K562 (cell line): ENCODE measurements around the gene C1orf105. TPM values are rescaled to one million over a fixed set of nuclear protein-coding genes. Genes with fewer than 3 reads are reported as not detected.

Experiments used
- ATAC-seq: fragments of 200-7000 bp; cut with Tn5 transposase; 3 replicates; pipeline ENCODE4 v1.9.1; 2020; ENCODE audit warnings: moderate library complexity
- BruUV-seq: library from RNA; stranded (reverse); fragments of 400-500 nt; replicated peaks from 2 replicates; lab custom pipeline; 2021; lab: Mats Ljungman, UMichigan
- CTCF ChIA-PET: fragments of 300-600 bp; formaldehyde crosslinking; extraction: SDS; loops from one replicate; lab custom pipeline; 2021; ENCODE audit warnings: low intra/inter-chr PET ratio; lab: Yijun Ruan, JAX
- POLR2A ChIA-PET: fragments of 300-600, 350-650 bp; sonication (Branson Sonifier 250); formaldehyde crosslinking; extraction: SDS; loops from one replicate; lab custom pipeline; 2021; ENCODE audit warnings: antibody characterized with exemption, inconsistent platforms; lab: Yijun Ruan, JAX
- DNase-seq, 4 experiments: peaks; one replicate each; pipeline versions ENCODE4 v3.0.0 to v3.0.0-alpha.2; 2011 to 2018; ENCODE audit warnings: low spot score in 3 of 4, mixed read lengths in 3 of 4; ENCODE audit errors: extremely low read depth in 1 of 4
- FAIRE-seq: peaks from 2 replicates; lab custom pipeline; 2011; peaks lifted over from hg19 to GRCh38; lab: Jason Lieb, UNC
- H2AFZ ChIP-seq: 2 replicates; pipeline ENCODE4 v1.6.0; 2011; ENCODE audit warnings: low read depth, low read length, control low read depth, inconsistent platforms
- H3K27ac ChIP-seq: fragments of 200-600 bp; 3 replicates; pipeline ENCODE4 v1.8.0; 2011; ENCODE audit warnings: low read depth, mild to moderate bottlenecking, control low read depth, inconsistent platforms, low read length, moderate library complexity, mixed read lengths; ENCODE audit errors: extremely low read depth
- H3K27me3 ChIP-seq, 2 experiments: fragments of 300-600 bp in 1 of 2; 2 replicates in 1 of 2; 3 replicates in 1 of 2; pipeline versions ENCODE4 v1.6.0 to v1.8.0; 2011; ENCODE audit warnings: inconsistent platforms in 2 of 2, low read length in 2 of 2, mild to moderate bottlenecking in 1 of 2, mixed read lengths in 1 of 2, moderate library complexity in 1 of 2; ENCODE audit not compliant: control insufficient read depth in 2 of 2, insufficient read depth in 2 of 2
- H3K36me3 ChIP-seq: fragments of 300-600 bp; 3 replicates; pipeline ENCODE4 v1.8.0; 2011; ENCODE audit warnings: mild to moderate bottlenecking, low read length, inconsistent platforms; ENCODE audit not compliant: control insufficient read depth, insufficient read depth
- H3K4me1 ChIP-seq, 2 experiments: fragments of 200-600 bp in 1 of 2; replicated peaks in 1 of 2; 2 replicates in 1 of 2; 3 replicates in 1 of 2; pipeline versions ENCODE4 v1.5.1 to v1.8.0; 2011; ENCODE audit warnings: inconsistent platforms in 2 of 2, low read length in 2 of 2, mild to moderate bottlenecking in 1 of 2, mixed read lengths in 1 of 2, moderate library complexity in 1 of 2; ENCODE audit not compliant: control insufficient read depth in 2 of 2, insufficient read depth in 2 of 2
- H3K4me2 ChIP-seq: 2 replicates; pipeline ENCODE4 v1.6.1; 2011; ENCODE audit warnings: low read length, control low read depth, inconsistent platforms, mixed read lengths; ENCODE audit not compliant: insufficient read depth
- H3K4me3 ChIP-seq: fragments of 200-600 bp; sonication (generic), shearing (Covaris generic); 2 replicates; pipeline ENCODE4 v1.5.1; 2016; ENCODE audit warnings: control low read depth, inconsistent platforms
- H3K79me2 ChIP-seq: fragments of 200-600 bp; 3 replicates; pipeline ENCODE4 v1.8.0; 2011; ENCODE audit warnings: low read length, inconsistent platforms; ENCODE audit not compliant: control insufficient read depth, insufficient read depth
- H3K9ac ChIP-seq, 2 experiments: 2 replicates each; pipeline versions ENCODE4 v1.6.0 to v1.6.1; 2011; ENCODE audit warnings: low read depth in 2 of 2, low read length in 2 of 2, control low read depth in 1 of 2, inconsistent platforms in 1 of 2, mild to moderate bottlenecking in 1 of 2, mixed read lengths in 1 of 2; ENCODE audit not compliant: insufficient read depth in 1 of 2
- H3K9me1 ChIP-seq: one replicate; pipeline ENCODE4 v1.6.0; 2011; ENCODE audit warnings: inconsistent platforms, mild to moderate bottlenecking, low read length, moderate library complexity; ENCODE audit not compliant: control insufficient read depth, insufficient read depth
- H3K9me3 ChIP-seq: replicated peaks from 2 replicates; pipeline ENCODE4 v1.5.1; 2011; ENCODE audit warnings: low read depth, low read length, inconsistent platforms; ENCODE audit not compliant: control insufficient read depth, insufficient read depth
- H4K20me1 ChIP-seq: replicated peaks from 2 replicates; pipeline ENCODE4 v1.6.1; 2011; ENCODE audit warnings: low read length, inconsistent platforms, mixed read lengths; ENCODE audit not compliant: control insufficient read depth, insufficient read depth
- HMG20A ChIP-seq: fragments of 450-650 bp; formaldehyde crosslinking; conservative IDR thresholded peaks from 2 replicates; pipeline ENCODE4 v1.4.0; 2020; ENCODE audit warnings: mild to moderate bottlenecking, mixed read lengths
- KHSRP ChIP-seq: fragments of 450-650 bp; IDR thresholded peaks from 2 replicates; pipeline ENCODE4 v1.6.1; 2017
- MAFF ChIP-seq: IDR thresholded peaks from 2 replicates; pipeline ENCODE4 v1.6.1; 2012; ENCODE audit warnings: low read length, improper control_type of control experiment
- SIN3B ChIP-seq: fragments of 450-650 bp; IDR thresholded peaks from 2 replicates; pipeline ENCODE4 v1.6.1; 2017; ENCODE audit warnings: low read depth, mild to moderate bottlenecking, moderate library complexity
- TCF7L2 ChIP-seq: fragments of 150-350 bp; IDR thresholded peaks from 2 replicates; pipeline ENCODE4 v1.6.1; 2016; ENCODE audit warnings: low read depth, mild to moderate bottlenecking, low read length, moderate library complexity
- ZNF444 ChIP-seq: fragments of 250-450 bp; sonication (Bioruptor Pico); IDR thresholded peaks from 2 replicates; pipeline ENCODE4 v1.4.0; 2020; ENCODE audit warnings: mild to moderate bottlenecking, moderate library complexity
- ZNF707 ChIP-seq: fragments of 250-450 bp; sonication (Bioruptor Pico); conservative IDR thresholded peaks from 2 replicates; pipeline ENCODE4 v1.8.0; 2022; ENCODE audit warnings: inconsistent platforms, mild to moderate bottlenecking, moderate library complexity
- in situ Hi-C: fragments of 300-500 bp; cut with MboI; formaldehyde crosslinking; loops from 4 replicates; pipeline ENCODE4 v1.15.0; 2018; ENCODE audit warnings: inconsistent platforms, mixed read lengths
- intact Hi-C: fragments of 100-400 bp; cut with micrococcal nuclease; formaldehyde crosslinking; loops from 2 replicates; pipeline ENCODE4 v1.14.2; 2022
- polyA plus RNA-seq, 8 experiments: library from polyadenylated mRNA; depleted of rRNA in 4 of 8; stranded (reverse) in 5 of 8; unstranded in 3 of 8; fragments of >200 nt; fragmentation: Nextera tagmentation in 2 of 8; fragmentation: Illumina TruSeq in 1 of 8; extraction: Ambion mirVana in 2 of 8; extraction: Trizol in 1 of 8; gene quantifications; 2 replicates each; pipeline versions ENCODE4 v1.2.1 to v1.2.3, GENCODE V29; 2011 to 2014; ENCODE audit warnings: inconsistent platforms in 1 of 8, missing spikeins in 1 of 8
- total RNA-seq, 7 experiments: library from RNA; depleted of rRNA in 6 of 7; stranded (reverse); fragments of >200 nt in 6 of 7; fragmentation: Illumina TruSeq in 2 of 7; extraction: Trizol in 2 of 7; gene quantifications; 2 replicates each; pipeline versions ENCODE4 v1.2.1 to v1.2.3, GENCODE V29; 2011 to 2021; ENCODE audit warnings: low replicate concordance in 1 of 7
- TF ChIP-seq, protein P1 (sequence below): fragments of 450-650 bp; IDR thresholded peaks from 2 replicates; pipeline ENCODE4 v1.6.1; 2017; ENCODE audit warnings: antibody characterized with exemption
- TF ChIP-seq, protein P2 (sequence below): fragments of 450-650 bp; IDR thresholded peaks from 2 replicates; pipeline ENCODE4 v1.6.1; 2016
- TF ChIP-seq, protein P3 (sequence below): fragments of 450-650 bp; formaldehyde crosslinking; IDR thresholded peaks from 2 replicates; pipeline ENCODE4 v1.4.0; 2020; ENCODE audit warnings: mild to moderate bottlenecking, moderate library complexity

Gene C1orf105
- total and polyA plus RNA-seq, 9 of the 15 experiments (the other 6 are each of a cell fraction or from before 2014, with no cell fraction given): 0.08 TPM; not detected in 8

DNA sequence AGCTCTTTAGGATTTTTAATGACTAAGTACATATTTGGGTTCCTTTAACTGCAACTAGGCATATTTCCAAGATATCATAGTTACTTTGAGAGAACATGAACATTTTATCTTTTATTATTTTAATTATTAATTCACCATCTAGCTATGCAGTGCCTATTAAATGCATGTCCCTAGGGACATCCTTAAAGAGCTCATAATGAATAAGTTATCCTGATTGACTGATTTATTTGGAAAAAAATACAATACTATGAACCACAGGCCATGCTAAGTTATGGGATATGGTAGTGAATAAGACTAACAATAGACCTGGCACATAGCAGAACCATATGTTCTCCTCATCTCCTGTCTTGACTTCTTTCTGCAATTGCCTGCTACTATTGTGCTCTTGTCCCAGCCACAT lies 16.4 kb upstream of the C1orf105 start:
- Histone ChIP-seq H3K79me2 (no peaks in the 10 kb centered on the region), H3K27ac (no peak overlapping the region), H3K27me3 (0 out of 5 replicates have a peak, but pooled peaks cover 0 to 4% of the 10 kb centered on the region in 2 experiments), H2AFZ (no peak overlapping the region), H3K9ac (no peak overlapping the region), H3K9me1 (no peaks in the 10 kb centered on the region), H3K4me3 (no peak overlapping the region), H3K4me1 (no peaks in the 10 kb centered on the region; a peak in 1 of 5 replicates), H3K36me3 (no peaks in the 10 kb centered on the region), H3K4me2 (no peak overlapping the region), H3K9me3 (no peaks in the 10 kb centered on the region), H4K20me1 (no peaks in the 10 kb centered on the region)
- no peak for TF ChIP-seq TCF7L2
- no peak for TF ChIP-seq MAFF
- TF ChIP-seq, protein P1, sequence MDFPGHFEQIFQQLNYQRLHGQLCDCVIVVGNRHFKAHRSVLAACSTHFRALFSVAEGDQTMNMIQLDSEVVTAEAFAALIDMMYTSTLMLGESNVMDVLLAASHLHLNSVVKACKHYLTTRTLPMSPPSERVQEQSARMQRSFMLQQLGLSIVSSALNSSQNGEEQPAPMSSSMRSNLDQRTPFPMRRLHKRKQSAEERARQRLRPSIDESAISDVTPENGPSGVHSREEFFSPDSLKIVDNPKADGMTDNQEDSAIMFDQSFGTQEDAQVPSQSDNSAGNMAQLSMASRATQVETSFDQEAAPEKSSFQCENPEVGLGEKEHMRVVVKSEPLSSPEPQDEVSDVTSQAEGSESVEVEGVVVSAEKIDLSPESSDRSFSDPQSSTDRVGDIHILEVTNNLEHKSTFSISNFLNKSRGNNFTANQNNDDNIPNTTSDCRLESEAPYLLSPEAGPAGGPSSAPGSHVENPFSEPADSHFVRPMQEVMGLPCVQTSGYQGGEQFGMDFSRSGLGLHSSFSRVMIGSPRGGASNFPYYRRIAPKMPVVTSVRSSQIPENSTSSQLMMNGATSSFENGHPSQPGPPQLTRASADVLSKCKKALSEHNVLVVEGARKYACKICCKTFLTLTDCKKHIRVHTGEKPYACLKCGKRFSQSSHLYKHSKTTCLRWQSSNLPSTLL: no peak
- no peak for TF ChIP-seq KHSRP
- TF ChIP-seq HMG20A: no peak
- TF ChIP-seq, protein P2, sequence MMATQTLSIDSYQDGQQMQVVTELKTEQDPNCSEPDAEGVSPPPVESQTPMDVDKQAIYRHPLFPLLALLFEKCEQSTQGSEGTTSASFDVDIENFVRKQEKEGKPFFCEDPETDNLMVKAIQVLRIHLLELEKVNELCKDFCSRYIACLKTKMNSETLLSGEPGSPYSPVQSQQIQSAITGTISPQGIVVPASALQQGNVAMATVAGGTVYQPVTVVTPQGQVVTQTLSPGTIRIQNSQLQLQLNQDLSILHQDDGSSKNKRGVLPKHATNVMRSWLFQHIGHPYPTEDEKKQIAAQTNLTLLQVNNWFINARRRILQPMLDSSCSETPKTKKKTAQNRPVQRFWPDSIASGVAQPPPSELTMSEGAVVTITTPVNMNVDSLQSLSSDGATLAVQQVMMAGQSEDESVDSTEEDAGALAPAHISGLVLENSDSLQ: no peak
- no peak for TF ChIP-seq SIN3B
- TF ChIP-seq, protein P3, sequence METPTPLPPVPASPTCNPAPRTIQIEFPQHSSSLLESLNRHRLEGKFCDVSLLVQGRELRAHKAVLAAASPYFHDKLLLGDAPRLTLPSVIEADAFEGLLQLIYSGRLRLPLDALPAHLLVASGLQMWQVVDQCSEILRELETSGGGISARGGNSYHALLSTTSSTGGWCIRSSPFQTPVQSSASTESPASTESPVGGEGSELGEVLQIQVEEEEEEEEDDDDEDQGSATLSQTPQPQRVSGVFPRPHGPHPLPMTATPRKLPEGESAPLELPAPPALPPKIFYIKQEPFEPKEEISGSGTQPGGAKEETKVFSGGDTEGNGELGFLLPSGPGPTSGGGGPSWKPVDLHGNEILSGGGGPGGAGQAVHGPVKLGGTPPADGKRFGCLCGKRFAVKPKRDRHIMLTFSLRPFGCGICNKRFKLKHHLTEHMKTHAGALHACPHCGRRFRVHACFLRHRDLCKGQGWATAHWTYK (CRISPR knock-in tag): no peak
- TF ChIP-seq ZNF444: no peak
- TF ChIP-seq ZNF707 (CRISPR knock-in tag): no peak
- no peak for ATAC-seq
- no TSS peak for BruUV-seq
- ChIA-PET CTCF (no interaction called here), POLR2A (interaction anchor here (0.6 kb wide), 1 partner anchor 13 kb away, joined by 4 read pairs; no protein-coding TSS in a partner anchor)
- intact Hi-C loops (no loop called here), in situ Hi-C loops (no loop called here)
- no peak for DNase-seq
- no peak for FAIRE-seq
